H1 (cell line): ENCODE measurements around the gene S100P. TPM values are rescaled to one million over a fixed set of nuclear protein-coding genes. Genes with fewer than 3 reads are reported as not detected.

Source experiments
- CTCF ChIA-PET: fragments of 300-600 bp; sonication (Branson Sonifier 250); formaldehyde crosslinking; loops from one replicate; lab custom pipeline; 2021; ENCODE audit not compliant: partially characterized antibody; lab: Charles Lee
- POLR2A ChIA-PET: fragments of 300-600 bp; sonication (Branson Sonifier 250); formaldehyde crosslinking; loops from one replicate; lab custom pipeline; 2021; ENCODE audit warnings: inconsistent platforms; ENCODE audit not compliant: partially characterized antibody; lab: Charles Lee
- DNase-seq, 2 experiments: peaks; one replicate each; pipeline versions ENCODE4 v3.0.0 to v3.0.0-alpha.2; 2010 to 2022; ENCODE audit warnings: low spot score in 2 of 2, low read depth in 1 of 2, mixed read lengths in 1 of 2
- FAIRE-seq: peaks from 2 replicates; lab custom pipeline; 2011; peaks lifted over from hg19 to GRCh38; lab: Jason Lieb, UNC
- H2AFZ ChIP-seq: 2 replicates; pipeline ENCODE4 v1.8.1; 2012; ENCODE audit warnings: low read length, inconsistent platforms
- H2AK5ac ChIP-seq: 2 replicates; pipeline ENCODE4 v1.6.1; 2013; ENCODE audit warnings: low read depth, low read length
- H2BK120ac ChIP-seq: replicated peaks from 2 replicates; pipeline ENCODE3; 2013; ENCODE audit warnings: low read depth, low read length, inconsistent platforms
- H2BK12ac ChIP-seq: 2 replicates; pipeline ENCODE4 v1.6.1; 2013; ENCODE audit warnings: low read depth, low read length
- H2BK15ac ChIP-seq: 2 replicates; pipeline ENCODE4 v1.6.1; 2013; ENCODE audit warnings: low read length
- H2BK20ac ChIP-seq: 2 replicates; pipeline ENCODE4 v1.6.1; 2013; ENCODE audit warnings: low read length
- H2BK5ac ChIP-seq: 2 replicates; pipeline ENCODE4 v1.6.1; 2013; ENCODE audit warnings: low read depth, low read length
- H3K14ac ChIP-seq: 2 replicates; pipeline ENCODE4 v1.6.1; 2013; ENCODE audit warnings: inconsistent platforms; ENCODE audit not compliant: insufficient read length
- H3K18ac ChIP-seq: 2 replicates; pipeline ENCODE4 v1.6.1; 2013; ENCODE audit warnings: low read length; ENCODE audit errors: extremely low read depth
- H3K23ac ChIP-seq: 2 replicates; pipeline ENCODE4 v1.6.1; 2013; ENCODE audit warnings: inconsistent platforms; ENCODE audit not compliant: insufficient read length
- H3K23me2 ChIP-seq: 2 replicates; pipeline ENCODE4 v1.6.1; 2013; ENCODE audit warnings: low read depth, low read length
- H3K27ac ChIP-seq: 2 replicates; pipeline ENCODE4 v1.6.1; 2011; ENCODE audit warnings: low read depth, low read length, inconsistent platforms
- H3K27me3 ChIP-seq, 4 experiments: replicated peaks in 1 of 4; 1 replicate in 1 of 4; 2 replicates in 3 of 4; pipeline versions ENCODE4 v1.6.1 to v1.8.1; 2011 to 2013; ENCODE audit warnings: low read length in 3 of 4, mild to moderate bottlenecking in 3 of 4, inconsistent platforms in 2 of 4, mixed read lengths in 2 of 4, moderate library complexity in 1 of 4; ENCODE audit not compliant: control insufficient read depth in 3 of 4, insufficient read depth in 3 of 4; ENCODE audit errors: extremely low read depth in 1 of 4
- H3K36me3 ChIP-seq, 4 experiments: 2 replicates each; pipeline versions ENCODE4 v1.6.1 to v1.8.1; 2011 to 2013; ENCODE audit warnings: mild to moderate bottlenecking in 4 of 4, low read length in 3 of 4, moderate library complexity in 2 of 4, control low read depth in 1 of 4, inconsistent platforms in 1 of 4; ENCODE audit not compliant: insufficient read depth in 4 of 4, control insufficient read depth in 2 of 4
- H3K4ac ChIP-seq: replicated peaks from 2 replicates; pipeline ENCODE3; 2013; ENCODE audit warnings: low read length, low read depth, mixed read lengths, inconsistent platforms; ENCODE audit not compliant: insufficient read length
- H3K4me1 ChIP-seq, 4 experiments: replicated peaks in 1 of 4; 1 replicate in 1 of 4; 2 replicates in 3 of 4; pipeline versions ENCODE4 v1.6.1 to v1.8.1; 2011 to 2013; ENCODE audit warnings: low read length in 3 of 4, inconsistent platforms in 2 of 4, mixed read lengths in 1 of 4; ENCODE audit not compliant: insufficient read depth in 4 of 4, control insufficient read depth in 3 of 4
- H3K4me2 ChIP-seq, 2 experiments: 2 replicates each; pipeline versions ENCODE4 v1.6.1 to v1.8.1; 2011 to 2013; ENCODE audit warnings: low read depth in 2 of 2, low read length in 2 of 2, control low read depth in 1 of 2, inconsistent platforms in 1 of 2, mild to moderate bottlenecking in 1 of 2; ENCODE audit not compliant: insufficient read depth in 1 of 2
- H3K4me3 ChIP-seq, 4 experiments: fragments of 200-600, 300-600 bp in 1 of 4; sonication (generic), shearing (Covaris generic), sonication (Bioruptor Twin) in 1 of 4; 2 replicates each; pipeline versions ENCODE4 v1.5.1 to v1.8.1; 2011 to 2016; ENCODE audit warnings: low read length in 4 of 4, low read depth in 3 of 4, control low read depth in 2 of 4, inconsistent platforms in 2 of 4, mild to moderate bottlenecking in 2 of 4, mixed read lengths in 1 of 4, moderate library complexity in 1 of 4; ENCODE audit not compliant: insufficient read depth in 2 of 4; ENCODE audit errors: extremely low read depth in 1 of 4
- H3K56ac ChIP-seq: replicated peaks from 2 replicates; pipeline ENCODE3; 2013; ENCODE audit warnings: low read depth, mild to moderate bottlenecking, mixed read lengths, low read length, inconsistent platforms; ENCODE audit not compliant: insufficient read length
- H3K79me1 ChIP-seq: 2 replicates; pipeline ENCODE4 v1.6.1; 2013; ENCODE audit warnings: low read depth, low read length, control low read depth
- H3K79me2 ChIP-seq, 2 experiments: 2 replicates each; pipeline versions ENCODE4 v1.6.1 to v1.8.1; 2012 to 2013; ENCODE audit warnings: low read length in 2 of 2, mild to moderate bottlenecking in 2 of 2, inconsistent platforms in 1 of 2; ENCODE audit not compliant: insufficient read depth in 2 of 2, control insufficient read depth in 1 of 2
- H3K9ac ChIP-seq, 4 experiments: replicated peaks in 1 of 4; 1 replicate in 1 of 4; 2 replicates in 3 of 4; pipeline versions ENCODE4 v1.6.1 to v1.8.1; 2011 to 2013; ENCODE audit warnings: low read depth in 3 of 4, low read length in 3 of 4, control low read depth in 2 of 4, mild to moderate bottlenecking in 2 of 4, moderate library complexity in 2 of 4, inconsistent platforms in 1 of 4; ENCODE audit errors: extremely low read depth in 1 of 4
- H3K9me3 ChIP-seq, 2 experiments: 2 replicates each; pipeline versions ENCODE4 v1.6.1 to v1.8.1; 2012 to 2013; ENCODE audit warnings: mild to moderate bottlenecking in 2 of 2, moderate library complexity in 2 of 2, control low read depth in 1 of 2, inconsistent platforms in 1 of 2, low read depth in 1 of 2, low read length in 1 of 2, mixed read lengths in 1 of 2; ENCODE audit not compliant: insufficient read depth in 2 of 2
- H4K20me1 ChIP-seq, 2 experiments: replicated peaks in 1 of 2; 2 replicates each; pipeline versions ENCODE3 to v1.8.1; 2011 to 2013; ENCODE audit warnings: inconsistent platforms in 2 of 2, low read length in 2 of 2, mild to moderate bottlenecking in 1 of 2; ENCODE audit not compliant: insufficient read depth in 2 of 2, control insufficient read depth in 1 of 2
- H4K5ac ChIP-seq: 2 replicates; pipeline ENCODE4 v1.6.1; 2013; ENCODE audit warnings: low read length, low read depth, mixed read lengths, inconsistent platforms; ENCODE audit not compliant: insufficient read length
- H4K8ac ChIP-seq: 2 replicates; pipeline ENCODE4 v1.8.0; 2013; ENCODE audit warnings: mild to moderate bottlenecking, moderate library complexity, low read length, inconsistent platforms; ENCODE audit not compliant: insufficient read depth; ENCODE audit errors: extremely low read depth
- H4K91ac ChIP-seq: replicated peaks from 2 replicates; pipeline ENCODE3; 2013; ENCODE audit warnings: low read length, mixed read lengths, inconsistent platforms; ENCODE audit not compliant: insufficient read length
- CREB1 ChIP-seq: IDR thresholded peaks from 2 replicates; pipeline ENCODE4 v1.6.1; 2012; ENCODE audit warnings: inconsistent platforms
- GABPA ChIP-seq: IDR thresholded peaks from 2 replicates; pipeline ENCODE4 v1.6.1; 2011; ENCODE audit warnings: mild to moderate bottlenecking, low read length, moderate library complexity, borderline replicate concordance; ENCODE audit not compliant: insufficient read depth
- RXRA ChIP-seq: IDR thresholded peaks from 2 replicates; pipeline ENCODE4 v1.6.1; 2011; ENCODE audit warnings: low read depth, mild to moderate bottlenecking, low read length, moderate library complexity; ENCODE audit not compliant: insufficient read depth
- TEAD4 ChIP-seq: IDR thresholded peaks from 2 replicates; pipeline ENCODE4 v1.6.1; 2012; ENCODE audit warnings: low read depth, low read length, inconsistent platforms, mixed read lengths
- WGBS, 2 experiments: shearing (Covaris generic) in 1 of 2; methylation state at CpG; one replicate each; pipeline versions ENCODE4 v1.1.6 to v1.1.7; 2013 to 2015; ENCODE audit warnings: low lambda C conversion rate in 2 of 2, mixed read lengths in 2 of 2, inconsistent platforms in 1 of 2, low coverage in 1 of 2, missing lambda C conversion rate in 1 of 2; ENCODE audit not compliant: insufficient replicate concordance in 2 of 2, insufficient coverage in 1 of 2, insufficient read length in 1 of 2; ENCODE audit errors: extremely low coverage in 1 of 2, missing lambda C conversion rate in 1 of 2; 5-methylcytosine and 5-hydroxymethylcytosine counted together
- polyA plus RNA-seq, 7 experiments: library from polyadenylated mRNA; depleted of rRNA in 3 of 7; stranded (reverse) in 5 of 7; unstranded in 2 of 7; fragments of >200 nt in 5 of 7; fragments of 200-250 nt in 2 of 7; gene quantifications; 1 replicate in 5 of 7; 2 replicates in 1 of 7; 4 replicates in 1 of 7; pipeline versions ENCODE4 v1.2.1 to v1.2.3, GENCODE V29; 2011 to 2013; ENCODE audit warnings: missing spikeins in 2 of 7, mixed read lengths in 2 of 7
- total RNA-seq: library from RNA; stranded (reverse); fragmentation: NEBNext Ultra II Directional; extraction: Animal tissue kit (Norgen Biotek cat#: 25700); gene quantifications from 2 replicates; pipeline ENCODE4 v1.2.1, GENCODE V29; 2021

S100P gene
- total and polyA plus RNA-seq, 2 of the 8 experiments (the other 6 are each of a cell fraction or from before 2014, with no cell fraction given) = not detected

- FAIRE-seq (no peak), DNase-seq (no peak)
- Histone ChIP-seq H3K36me3 (no peaks in the 10 kb centered on the region), H3K14ac (no peak overlapping the region), H4K20me1 (no peaks in the 10 kb centered on the region), H3K9me3 (peaks cover 0 to 3% of the 10 kb centered on the region in 2 experiments; a peak in 1 of 4 replicates), H3K18ac (no peak overlapping the region), H2BK15ac (no peak overlapping the region), H3K23ac (no peak overlapping the region), H2BK120ac (no peak overlapping the region), H2BK20ac (no peak overlapping the region), H4K8ac (no peak overlapping the region), H4K5ac (no peak overlapping the region), H3K79me2 (no peaks in the 10 kb centered on the region), H3K4me3 (no peak overlapping the region), H3K56ac (no peak overlapping the region), H4K91ac (no peak overlapping the region), H2AK5ac (no peak overlapping the region), H2AFZ (no peak overlapping the region), H3K4me2 (no peak overlapping the region), H2BK5ac (no peak overlapping the region), H3K79me1 (no peaks in the 10 kb centered on the region), H3K9ac (no peak overlapping the region), H3K27me3 (no peaks in the 10 kb centered on the region), H3K4ac (no peak overlapping the region), H3K27ac (no peak overlapping the region), H2BK12ac (no peak overlapping the region), H3K4me1 (no peaks in the 10 kb centered on the region), H3K23me2 (no peaks in the 10 kb centered on the region)
- TF ChIP-seq GABPA (no peak), TEAD4 (no peak), RXRA (no peak), CREB1 (no peak)
- WGBS, 2 experiments = 94% methylated on average over 8 of the region's 8 CpGs; no CpG with 5 or more reads in 1 of the 2 experiments
- ChIA-PET CTCF (no interaction called here), POLR2A (no interaction called here)
These were observed 46.7 kb downstream of the S100P start for GRCh38 chr4:6740347-6740746.
